WTC11 (cell line): ENCODE measurements around the gene MMP11. TPM values are rescaled to one million over a fixed set of nuclear protein-coding genes. Genes with fewer than 3 reads are reported as not detected.

ENCODE experiments used
- ATAC-seq: fragments of 200-7000 bp; cut with Tn5 transposase; 2 replicates; pipeline ENCODE4 v1.10.0; 2021; ENCODE audit warnings: mild to moderate bottlenecking, moderate library complexity
- CTCF ChIA-PET: fragments of 300-600 bp; sonication (Branson Sonifier 250); formaldehyde crosslinking; loops from one replicate; lab custom pipeline; 2021; ENCODE audit warnings: antibody characterized with exemption; lab: Charles Lee
- POLR2A ChIA-PET: fragments of 350-600 bp; sonication (Branson Sonifier 250); formaldehyde crosslinking; loops from one replicate; lab custom pipeline; 2021; ENCODE audit warnings: antibody characterized with exemption; lab: Charles Lee
- DNase-seq: peaks from one replicate; pipeline ENCODE4 v3.0.0; 2021; ENCODE audit warnings: low spot score
- H3K27ac Mint-ChIP-seq: 2 replicates; pipeline ENCODE4 v1.8.0; 2021; ENCODE audit warnings: mixed read lengths
- H3K27me3 Mint-ChIP-seq: 2 replicates; pipeline ENCODE4 v1.8.0; 2021; ENCODE audit warnings: low read depth, mild to moderate bottlenecking, moderate library complexity, mixed read lengths
- H3K36me3 Mint-ChIP-seq: 2 replicates; pipeline ENCODE4 v1.8.0; 2021; ENCODE audit warnings: mixed read lengths
- H3K4me1 Mint-ChIP-seq: 2 replicates; pipeline ENCODE4 v1.8.0; 2022; ENCODE audit warnings: mixed read lengths
- H3K4me3 Mint-ChIP-seq: 2 replicates; pipeline ENCODE4 v1.8.0; 2021; ENCODE audit warnings: mild to moderate bottlenecking, moderate library complexity, mixed read lengths
- H3K9me3 Mint-ChIP-seq: 2 replicates; pipeline ENCODE4 v1.8.0; 2021; ENCODE audit warnings: mixed read lengths
- ATF1 ChIP-seq: sonication (generic); formaldehyde crosslinking; IDR thresholded peaks from 2 replicates; pipeline ENCODE4 v1.8.1; 2023; ENCODE audit warnings: mild to moderate bottlenecking, moderate library complexity, missing genetic modification reagents
- CREB1 ChIP-seq: sonication (generic); formaldehyde crosslinking; IDR thresholded peaks from 2 replicates; pipeline ENCODE4 v1.8.0; 2023; ENCODE audit warnings: mild to moderate bottlenecking, missing genetic modification reagents
- CREM ChIP-seq: sonication (generic); formaldehyde crosslinking; IDR thresholded peaks from 2 replicates; pipeline ENCODE4 v1.8.1; 2022; ENCODE audit warnings: mild to moderate bottlenecking, missing genetic modification reagents, moderate library complexity
- ELF4 ChIP-seq: sonication (generic); formaldehyde crosslinking; IDR thresholded peaks from 2 replicates; pipeline ENCODE4 v1.8.1; 2022; ENCODE audit warnings: low read depth, mild to moderate bottlenecking, moderate library complexity, missing genetic modification reagents
- GRHL2 ChIP-seq: fragments of 250-450 bp; sonication (Bioruptor Pico); IDR thresholded peaks from 2 replicates; pipeline ENCODE4 v1.8.0; 2022; ENCODE audit warnings: mild to moderate bottlenecking, moderate library complexity; ENCODE audit not compliant: insufficient replicate concordance, severe bottlenecking
- JUN ChIP-seq: sonication (generic); formaldehyde crosslinking; IDR thresholded peaks from 2 replicates; pipeline ENCODE4 v1.8.0; 2023; ENCODE audit warnings: mild to moderate bottlenecking, missing genetic modification reagents
- NFATC4 ChIP-seq: fragments of 250-450 bp; sonication (Bioruptor Pico); IDR thresholded peaks from 2 replicates; pipeline ENCODE4 v1.9.0; 2021; ENCODE audit warnings: mild to moderate bottlenecking
- NFE2L1 ChIP-seq: sonication (generic); formaldehyde crosslinking; IDR thresholded peaks from 2 replicates; pipeline ENCODE4 v1.8.1; 2023; ENCODE audit warnings: missing genetic modification reagents
- NFYB ChIP-seq: sonication (generic); formaldehyde crosslinking; conservative IDR thresholded peaks from 2 replicates; pipeline ENCODE4 v1.8.0; 2022; ENCODE audit warnings: low read depth, missing genetic modification reagents
- NR1H2 ChIP-seq: sonication (generic); formaldehyde crosslinking; IDR thresholded peaks from 2 replicates; pipeline ENCODE4 v1.9.0; 2021; ENCODE audit warnings: mild to moderate bottlenecking, moderate library complexity, missing genetic modification reagents
- PRRX2 ChIP-seq: fragments of 250-450 bp; sonication (Bioruptor Pico); IDR thresholded peaks from 2 replicates; pipeline ENCODE4 v1.8.0; 2021; ENCODE audit warnings: mild to moderate bottlenecking
- SP1 ChIP-seq: sonication (generic); formaldehyde crosslinking; conservative IDR thresholded peaks from 2 replicates; pipeline ENCODE4 v1.8.1; 2022; ENCODE audit warnings: missing genetic modification reagents
- ZNF138 ChIP-seq: sonication (generic); formaldehyde crosslinking; conservative IDR thresholded peaks from 2 replicates; pipeline ENCODE4 v1.8.1; 2022; ENCODE audit warnings: mild to moderate bottlenecking, moderate library complexity, missing genetic modification reagents
- ZNF317 ChIP-seq: sonication (generic); formaldehyde crosslinking; IDR thresholded peaks from 2 replicates; pipeline ENCODE4 v1.8.1; 2023; ENCODE audit warnings: low read depth, mild to moderate bottlenecking, moderate library complexity, missing genetic modification reagents, borderline replicate concordance
- ZNF416 ChIP-seq: fragments of 250-450 bp; sonication (Bioruptor Pico); IDR thresholded peaks from 2 replicates; pipeline ENCODE4 v1.9.0; 2021; ENCODE audit warnings: mild to moderate bottlenecking, inconsistent platforms
- ZNF423 ChIP-seq: fragments of 250-450 bp; sonication (Bioruptor Pico); IDR thresholded peaks from 2 replicates; pipeline ENCODE4 v2.1.2; 2022; ENCODE audit warnings: mild to moderate bottlenecking, moderate library complexity
- total RNA-seq: library from RNA; stranded (reverse); gene quantifications from 3 replicates; pipeline ENCODE4 v1.2.3, GENCODE V29; 2021
- TF ChIP-seq, protein P1 (sequence below): fragments of 250-450 bp; sonication (Bioruptor Pico); IDR thresholded peaks from 2 replicates; pipeline ENCODE4 v1.8.0; 2021; ENCODE audit warnings: mild to moderate bottlenecking
- TF ChIP-seq, protein P2 (sequence below): sonication (generic); formaldehyde crosslinking; IDR thresholded peaks from 2 replicates; pipeline ENCODE4 v1.8.0; 2022; ENCODE audit warnings: mild to moderate bottlenecking, missing genetic modification reagents
- TF ChIP-seq, protein P3 (sequence below): sonication (generic); formaldehyde crosslinking; IDR thresholded peaks from 2 replicates; pipeline ENCODE4 v1.8.1; 2022; ENCODE audit warnings: low read depth, mild to moderate bottlenecking, moderate library complexity, missing genetic modification reagents, borderline replicate concordance
- TF ChIP-seq, protein P4 (sequence below): sonication (generic); formaldehyde crosslinking; IDR thresholded peaks from 2 replicates; pipeline ENCODE4 v1.8.1; 2022; ENCODE audit warnings: low read depth, missing genetic modification reagents, borderline replicate concordance
- TF ChIP-seq, protein P5 (sequence below): sonication (generic); formaldehyde crosslinking; conservative IDR thresholded peaks from 2 replicates; pipeline ENCODE4 v1.8.1; 2022; ENCODE audit warnings: mild to moderate bottlenecking, missing genetic modification reagents
- TF ChIP-seq, protein P6 (sequence below): fragments of 250-450 bp; sonication (Bioruptor Pico); IDR thresholded peaks from 2 replicates; pipeline ENCODE4 v2.1.2; 2022; ENCODE audit warnings: mild to moderate bottlenecking, moderate library complexity
- TF ChIP-seq, protein P7 (sequence below): fragments of 250-450 bp; sonication (Bioruptor Pico); IDR thresholded peaks from 2 replicates; pipeline ENCODE4 v1.9.0; 2021; ENCODE audit warnings: mild to moderate bottlenecking, borderline replicate concordance

The MMP11 gene
- total RNA-seq, 1 experiment from 2014 or later: 16.5 TPM

DNA sequence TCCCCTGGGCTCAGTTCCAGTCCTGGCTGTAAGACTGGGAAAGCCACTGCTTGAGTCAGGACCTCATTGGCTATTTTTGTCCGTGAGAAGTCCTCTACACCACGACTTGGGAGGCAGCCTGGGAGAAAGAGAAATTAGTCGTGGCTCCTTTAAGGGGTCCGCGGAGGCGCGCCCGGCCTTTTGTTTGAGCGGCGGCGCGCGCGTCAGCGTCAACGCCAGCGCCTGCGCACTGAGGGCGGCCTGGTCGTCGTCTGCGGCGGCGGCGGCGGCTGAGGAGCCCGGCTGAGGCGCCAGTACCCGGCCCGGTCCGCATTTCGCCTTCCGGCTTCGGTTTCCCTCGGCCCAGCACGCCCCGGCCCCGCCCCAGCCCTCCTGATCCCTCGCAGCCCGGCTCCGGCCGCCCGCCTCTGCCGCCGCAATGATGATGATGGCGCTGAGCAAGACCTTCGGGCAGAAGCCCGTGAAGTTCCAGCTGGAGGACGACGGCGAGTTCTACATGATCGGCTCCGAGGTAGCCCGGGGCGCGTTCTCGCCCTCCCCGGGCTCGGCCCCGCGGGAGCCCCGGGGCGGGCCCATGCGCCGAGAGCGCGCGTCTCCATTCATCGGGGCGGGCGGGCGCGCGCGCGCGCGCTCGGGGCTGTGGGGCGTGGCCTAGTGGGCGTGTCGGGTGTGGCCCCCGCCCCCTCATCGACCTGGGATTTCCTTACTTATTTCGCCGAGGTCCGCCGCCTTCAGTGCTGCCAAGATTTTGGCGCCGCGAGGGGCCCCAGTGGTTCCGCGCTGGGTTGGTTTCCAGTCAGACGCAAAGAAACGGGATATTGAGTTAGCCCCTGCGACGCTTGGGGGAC lies 14.3 kb downstream of the MMP11 start, which contains the start of gene SMARCB1:
Gene SMARCB1 (plus strand): TSS at position 215 of the 848 bp plus-strand sequence. CDS start 204 bp downstream, at position 419.
- H3K36me3 Mint-ChIP-seq: peaks cover 15% of the 10 kb centered on the region; the same call in 1 of the 2 replicates
- peak; percentile 78 for ATAC-seq
- H3K27me3 Mint-ChIP-seq: no peaks in the 10 kb centered on the region
- peak within 1 kb of the TSS; percentile 98 for H3K27ac Mint-ChIP-seq
- H3K4me1 Mint-ChIP-seq: peaks cover 30% of the 10 kb centered on the region
- DNase-seq: peak; percentile 86
- ChIA-PET POLR2A (interaction anchor here (0.6 to 1.0 kb wide), 3 partner anchors 18 to 1884 kb away, joined by 3 to 9 read pairs (median 7); no protein-coding TSS in a partner anchor), CTCF (interaction anchor here (1.2 to 1.7 kb wide), 4 partner anchors 9 to 62 kb away, joined by 3 to 6 read pairs (median 4); no protein-coding TSS in a partner anchor)
- H3K4me3 Mint-ChIP-seq: peak within 1 kb of the TSS; percentile 89
- H3K9me3 Mint-ChIP-seq: no peaks in the 10 kb centered on the region
- TF ChIP-seq CREB1 (CRISPR knock-in tag) (no peak), NR1H2 (no peak), ZNF416 (CRISPR knock-in tag) (no peak), ZNF317 (CRISPR knock-in tag) (no peak), NFATC4 (CRISPR knock-in tag) (no peak), ZNF138 (CRISPR knock-in tag) (no peak), ZNF423 (CRISPR knock-in tag) (no peak), ELF4 (CRISPR knock-in tag) (no peak), PRRX2 (CRISPR knock-in tag) (no peak), CREM (CRISPR knock-in tag) (peak; percentile 61; the same call in 1 of the 2 replicates), NFE2L1 (no peak), GRHL2 (CRISPR knock-in tag) (no peak), JUN (CRISPR knock-in tag) (0 out of 2 replicates have a peak, but pooled peaks have one; percentile 49), SP1 (peak; percentile 82), NFYB (CRISPR knock-in tag) (no peak), ATF1 (CRISPR knock-in tag) (no peak)
- TF ChIP-seq, protein P1, sequence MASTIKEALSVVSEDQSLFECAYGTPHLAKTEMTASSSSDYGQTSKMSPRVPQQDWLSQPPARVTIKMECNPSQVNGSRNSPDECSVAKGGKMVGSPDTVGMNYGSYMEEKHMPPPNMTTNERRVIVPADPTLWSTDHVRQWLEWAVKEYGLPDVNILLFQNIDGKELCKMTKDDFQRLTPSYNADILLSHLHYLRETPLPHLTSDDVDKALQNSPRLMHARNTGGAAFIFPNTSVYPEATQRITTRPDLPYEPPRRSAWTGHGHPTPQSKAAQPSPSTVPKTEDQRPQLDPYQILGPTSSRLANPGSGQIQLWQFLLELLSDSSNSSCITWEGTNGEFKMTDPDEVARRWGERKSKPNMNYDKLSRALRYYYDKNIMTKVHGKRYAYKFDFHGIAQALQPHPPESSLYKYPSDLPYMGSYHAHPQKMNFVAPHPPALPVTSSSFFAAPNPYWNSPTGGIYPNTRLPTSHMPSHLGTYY: no peak
- TF ChIP-seq, protein P2, sequence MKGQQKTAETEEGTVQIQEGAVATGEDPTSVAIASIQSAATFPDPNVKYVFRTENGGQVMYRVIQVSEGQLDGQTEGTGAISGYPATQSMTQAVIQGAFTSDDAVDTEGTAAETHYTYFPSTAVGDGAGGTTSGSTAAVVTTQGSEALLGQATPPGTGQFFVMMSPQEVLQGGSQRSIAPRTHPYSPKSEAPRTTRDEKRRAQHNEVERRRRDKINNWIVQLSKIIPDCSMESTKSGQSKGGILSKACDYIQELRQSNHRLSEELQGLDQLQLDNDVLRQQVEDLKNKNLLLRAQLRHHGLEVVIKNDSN: no peak
- TF ChIP-seq, protein P3, sequence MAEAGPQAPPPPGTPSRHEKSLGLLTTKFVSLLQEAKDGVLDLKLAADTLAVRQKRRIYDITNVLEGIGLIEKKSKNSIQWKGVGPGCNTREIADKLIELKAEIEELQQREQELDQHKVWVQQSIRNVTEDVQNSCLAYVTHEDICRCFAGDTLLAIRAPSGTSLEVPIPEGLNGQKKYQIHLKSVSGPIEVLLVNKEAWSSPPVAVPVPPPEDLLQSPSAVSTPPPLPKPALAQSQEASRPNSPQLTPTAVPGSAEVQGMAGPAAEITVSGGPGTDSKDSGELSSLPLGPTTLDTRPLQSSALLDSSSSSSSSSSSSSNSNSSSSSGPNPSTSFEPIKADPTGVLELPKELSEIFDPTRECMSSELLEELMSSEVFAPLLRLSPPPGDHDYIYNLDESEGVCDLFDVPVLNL (CRISPR knock-in tag): no peak
- TF ChIP-seq, protein P4, sequence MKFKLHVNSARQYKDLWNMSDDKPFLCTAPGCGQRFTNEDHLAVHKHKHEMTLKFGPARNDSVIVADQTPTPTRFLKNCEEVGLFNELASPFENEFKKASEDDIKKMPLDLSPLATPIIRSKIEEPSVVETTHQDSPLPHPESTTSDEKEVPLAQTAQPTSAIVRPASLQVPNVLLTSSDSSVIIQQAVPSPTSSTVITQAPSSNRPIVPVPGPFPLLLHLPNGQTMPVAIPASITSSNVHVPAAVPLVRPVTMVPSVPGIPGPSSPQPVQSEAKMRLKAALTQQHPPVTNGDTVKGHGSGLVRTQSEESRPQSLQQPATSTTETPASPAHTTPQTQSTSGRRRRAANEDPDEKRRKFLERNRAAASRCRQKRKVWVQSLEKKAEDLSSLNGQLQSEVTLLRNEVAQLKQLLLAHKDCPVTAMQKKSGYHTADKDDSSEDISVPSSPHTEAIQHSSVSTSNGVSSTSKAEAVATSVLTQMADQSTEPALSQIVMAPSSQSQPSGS (CRISPR knock-in tag): no peak
- TF ChIP-seq, protein P5, sequence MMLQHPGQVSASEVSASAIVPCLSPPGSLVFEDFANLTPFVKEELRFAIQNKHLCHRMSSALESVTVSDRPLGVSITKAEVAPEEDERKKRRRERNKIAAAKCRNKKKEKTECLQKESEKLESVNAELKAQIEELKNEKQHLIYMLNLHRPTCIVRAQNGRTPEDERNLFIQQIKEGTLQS (CRISPR knock-in tag): no peak
- TF ChIP-seq, protein P6, sequence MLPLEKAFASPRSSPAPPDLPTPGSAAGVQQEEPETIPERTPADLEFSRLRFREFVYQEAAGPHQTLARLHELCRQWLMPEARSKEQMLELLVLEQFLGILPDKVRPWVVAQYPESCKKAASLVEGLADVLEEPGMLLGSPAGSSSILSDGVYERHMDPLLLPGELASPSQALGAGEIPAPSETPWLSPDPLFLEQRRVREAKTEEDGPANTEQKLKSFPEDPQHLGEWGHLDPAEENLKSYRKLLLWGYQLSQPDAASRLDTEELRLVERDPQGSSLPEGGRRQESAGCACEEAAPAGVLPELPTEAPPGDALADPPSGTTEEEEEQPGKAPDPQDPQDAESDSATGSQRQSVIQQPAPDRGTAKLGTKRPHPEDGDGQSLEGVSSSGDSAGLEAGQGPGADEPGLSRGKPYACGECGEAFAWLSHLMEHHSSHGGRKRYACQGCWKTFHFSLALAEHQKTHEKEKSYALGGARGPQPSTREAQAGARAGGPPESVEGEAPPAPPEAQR (CRISPR knock-in tag): no peak
- TF ChIP-seq, protein P7, sequence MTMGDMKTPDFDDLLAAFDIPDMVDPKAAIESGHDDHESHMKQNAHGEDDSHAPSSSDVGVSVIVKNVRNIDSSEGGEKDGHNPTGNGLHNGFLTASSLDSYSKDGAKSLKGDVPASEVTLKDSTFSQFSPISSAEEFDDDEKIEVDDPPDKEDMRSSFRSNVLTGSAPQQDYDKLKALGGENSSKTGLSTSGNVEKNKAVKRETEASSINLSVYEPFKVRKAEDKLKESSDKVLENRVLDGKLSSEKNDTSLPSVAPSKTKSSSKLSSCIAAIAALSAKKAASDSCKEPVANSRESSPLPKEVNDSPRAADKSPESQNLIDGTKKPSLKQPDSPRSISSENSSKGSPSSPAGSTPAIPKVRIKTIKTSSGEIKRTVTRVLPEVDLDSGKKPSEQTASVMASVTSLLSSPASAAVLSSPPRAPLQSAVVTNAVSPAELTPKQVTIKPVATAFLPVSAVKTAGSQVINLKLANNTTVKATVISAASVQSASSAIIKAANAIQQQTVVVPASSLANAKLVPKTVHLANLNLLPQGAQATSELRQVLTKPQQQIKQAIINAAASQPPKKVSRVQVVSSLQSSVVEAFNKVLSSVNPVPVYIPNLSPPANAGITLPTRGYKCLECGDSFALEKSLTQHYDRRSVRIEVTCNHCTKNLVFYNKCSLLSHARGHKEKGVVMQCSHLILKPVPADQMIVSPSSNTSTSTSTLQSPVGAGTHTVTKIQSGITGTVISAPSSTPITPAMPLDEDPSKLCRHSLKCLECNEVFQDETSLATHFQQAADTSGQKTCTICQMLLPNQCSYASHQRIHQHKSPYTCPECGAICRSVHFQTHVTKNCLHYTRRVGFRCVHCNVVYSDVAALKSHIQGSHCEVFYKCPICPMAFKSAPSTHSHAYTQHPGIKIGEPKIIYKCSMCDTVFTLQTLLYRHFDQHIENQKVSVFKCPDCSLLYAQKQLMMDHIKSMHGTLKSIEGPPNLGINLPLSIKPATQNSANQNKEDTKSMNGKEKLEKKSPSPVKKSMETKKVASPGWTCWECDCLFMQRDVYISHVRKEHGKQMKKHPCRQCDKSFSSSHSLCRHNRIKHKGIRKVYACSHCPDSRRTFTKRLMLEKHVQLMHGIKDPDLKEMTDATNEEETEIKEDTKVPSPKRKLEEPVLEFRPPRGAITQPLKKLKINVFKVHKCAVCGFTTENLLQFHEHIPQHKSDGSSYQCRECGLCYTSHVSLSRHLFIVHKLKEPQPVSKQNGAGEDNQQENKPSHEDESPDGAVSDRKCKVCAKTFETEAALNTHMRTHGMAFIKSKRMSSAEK (CRISPR knock-in tag): no peak
